ENCODE measurements around the gene GOLGA7B.

GOLGA7B gene

GRCh38 chr10:97849687-97850402, at the start of gene GOLGA7B:
Gene GOLGA7B, plus strand, starts transcription at chr10:97849843. Its CDS starts 461 bp downstream, at chr10:97850304.
- TF ChIP-seq GATA2 (IDR thresholded peaks at IDR 0.05; ENCODE audit: low read depth, low read length) = no peak
- TF ChIP-seq GATA3 (IDR thresholded peaks at IDR 0.05; ENCODE audit: low read depth, low read length) = no peak

GRCh38 chr10:97800474-97800873, 49.2 kb upstream of the GOLGA7B start:
- TF ChIP-seq GATA3 (IDR thresholded peaks at IDR 0.05; ENCODE audit: low read depth, low read length) (no peak), GATA2 (IDR thresholded peaks at IDR 0.05; ENCODE audit: low read depth, low read length) (no peak)

GRCh38 chr10:97801422-97801821, 48.2 kb upstream of the GOLGA7B start:
- TF ChIP-seq GATA2 (IDR thresholded peaks at IDR 0.05; ENCODE audit: low read depth, low read length) (no peak), GATA3 (IDR thresholded peaks at IDR 0.05; ENCODE audit: low read depth, low read length) (no peak)

GRCh38 chr10:97805096-97805884, 44.4 kb upstream of the GOLGA7B start:
- no peak for TF ChIP-seq GATA3 (IDR thresholded peaks at IDR 0.05; ENCODE audit: low read depth, low read length)

GRCh38 chr10:97805949-97806348, 43.7 kb upstream of the GOLGA7B start:
- TF ChIP-seq GATA2 (IDR thresholded peaks at IDR 0.05; ENCODE audit: low read depth, low read length) (no peak), GATA3 (IDR thresholded peaks at IDR 0.05; ENCODE audit: low read depth, low read length) (no peak)

GRCh38 chr10:97810446-97810845, 39.2 kb upstream of the GOLGA7B start:
- no peak for TF ChIP-seq GATA2 (IDR thresholded peaks at IDR 0.05; ENCODE audit: low read depth, low read length)
- no peak for TF ChIP-seq GATA3 (IDR thresholded peaks at IDR 0.05; ENCODE audit: low read depth, low read length)

GRCh38 chr10:97811958-97812357, 37.7 kb upstream of the GOLGA7B start:
- TF ChIP-seq GATA3 (IDR thresholded peaks at IDR 0.05; ENCODE audit: low read depth, low read length) = no peak

GRCh38 chr10:97812696-97813095, 36.9 kb upstream of the GOLGA7B start:
- no peak for TF ChIP-seq GATA2 (IDR thresholded peaks at IDR 0.05; ENCODE audit: low read depth, low read length)
- no peak for TF ChIP-seq GATA3 (IDR thresholded peaks at IDR 0.05; ENCODE audit: low read depth, low read length)

- TF ChIP-seq GATA3 (IDR thresholded peaks at IDR 0.05; ENCODE audit: low read depth, low read length) = no peak
- no peak for TF ChIP-seq GATA2 (IDR thresholded peaks at IDR 0.05; ENCODE audit: low read depth, low read length)
Measured at GRCh38 chr10:97813311-97813710, 36.3 kb upstream of the GOLGA7B start.

- TF ChIP-seq GATA2 (IDR thresholded peaks at IDR 0.05; ENCODE audit: low read depth, low read length) = no peak
- no peak for TF ChIP-seq GATA3 (IDR thresholded peaks at IDR 0.05; ENCODE audit: low read depth, low read length)
Measured at GRCh38 chr10:97814996-97815395, 34.6 kb upstream of the GOLGA7B start.

GRCh38 chr10:97816609-97817008, 33.0 kb upstream of the GOLGA7B start:
- no peak for TF ChIP-seq GATA2 (IDR thresholded peaks at IDR 0.05; ENCODE audit: low read depth, low read length)

GRCh38 chr10:97818572-97818971, 31.1 kb upstream of the GOLGA7B start:
- TF ChIP-seq GATA3 (IDR thresholded peaks at IDR 0.05; ENCODE audit: low read depth, low read length) (no peak), GATA2 (IDR thresholded peaks at IDR 0.05; ENCODE audit: low read depth, low read length) (no peak)

- TF ChIP-seq GATA2 (IDR thresholded peaks at IDR 0.05; ENCODE audit: low read depth, low read length) (no peak), GATA3 (IDR thresholded peaks at IDR 0.05; ENCODE audit: low read depth, low read length) (no peak)
Measured at GRCh38 chr10:97820096-97820704, 29.4 kb upstream of the GOLGA7B start.

- TF ChIP-seq GATA3 (IDR thresholded peaks at IDR 0.05; ENCODE audit: low read depth, low read length) (no peak), GATA2 (IDR thresholded peaks at IDR 0.05; ENCODE audit: low read depth, low read length) (no peak)
Measured at GRCh38 chr10:97821308-97822038, 28.2 kb upstream of the GOLGA7B start.
